Measurements from ENCODE around the gene METTL23.

The METTL23 gene

GRCh38 chr17:76687298-76688164, 39.1 kb upstream of the METTL23 start:
- no peaks in the 10 kb centered on the region for H4K20me1 ChIP-seq (ENCODE audit: insufficient read depth, low read length, poor library complexity, severe bottlenecking)
- H2AFZ ChIP-seq (ENCODE audit: low read length) = no peak overlapping the region
- no peaks in the 10 kb centered on the region for H3F3A ChIP-seq (ENCODE audit: low read depth)
- no peaks in the 10 kb centered on the region for H3K27me3 ChIP-seq (ENCODE audit: insufficient read depth, low read length, poor library complexity, severe bottlenecking)
- H3K4me3 ChIP-seq (ENCODE audit: low read length, poor library complexity, severe bottlenecking) = no peak overlapping the region
- H3K79me2 ChIP-seq (ENCODE audit: insufficient read depth, low read length) = no peaks in the 10 kb centered on the region
- TF ChIP-seq EZH2phosphoT487 (IDR thresholded peaks at IDR 0.05; ENCODE audit: borderline replicate concordance) (no peak), CTCF (conservative IDR thresholded peaks at IDR 0.05; ENCODE audit: low read length) (no peak)
- no peak overlapping the region for H3K9ac ChIP-seq (ENCODE audit: low read depth, low read length, poor library complexity, severe bottlenecking)
- H3K4me2 ChIP-seq (ENCODE audit: low read depth, low read length, poor library complexity, severe bottlenecking) = no peak overlapping the region
- H3K9me3 ChIP-seq (ENCODE audit: insufficient read depth, low read depth, low read length) = no peaks in the 10 kb centered on the region
- no peaks in the 10 kb centered on the region for H3K36me3 ChIP-seq (ENCODE audit: insufficient read depth, low read length)
- H3K4me1 ChIP-seq (ENCODE audit: insufficient read depth, low read length, poor library complexity, severe bottlenecking) = peaks cover 11% of the 10 kb centered on the region
- no peaks in the 10 kb centered on the region for H3K9me2 ChIP-seq (replicated peaks; ENCODE audit: low read depth, low read length)

- no peak overlapping the region for H3K4me3 ChIP-seq (ENCODE audit: low read length, poor library complexity, severe bottlenecking)
- no peak overlapping the region for H3K4me2 ChIP-seq (ENCODE audit: low read depth, low read length, poor library complexity, severe bottlenecking)
- H3K9ac ChIP-seq (ENCODE audit: low read depth, low read length, poor library complexity, severe bottlenecking) = no peak overlapping the region
- H3K4me1 ChIP-seq (ENCODE audit: insufficient read depth, low read length, poor library complexity, severe bottlenecking) = peaks cover 4% of the 10 kb centered on the region
- H3K36me3 ChIP-seq (ENCODE audit: insufficient read depth, low read length) = no peaks in the 10 kb centered on the region
- H3F3A ChIP-seq (ENCODE audit: low read depth) = no peaks in the 10 kb centered on the region
- no peak for TF ChIP-seq CTCF (conservative IDR thresholded peaks at IDR 0.05; ENCODE audit: low read length)
- no peaks in the 10 kb centered on the region for H3K9me2 ChIP-seq (replicated peaks; ENCODE audit: low read depth, low read length)
- H4K20me1 ChIP-seq (ENCODE audit: insufficient read depth, low read length, poor library complexity, severe bottlenecking) = no peaks in the 10 kb centered on the region
- H3K9me3 ChIP-seq (ENCODE audit: insufficient read depth, low read depth, low read length) = no peaks in the 10 kb centered on the region
- H3K27me3 ChIP-seq (ENCODE audit: insufficient read depth, low read length, poor library complexity, severe bottlenecking) = no peaks in the 10 kb centered on the region
- no peaks in the 10 kb centered on the region for H3K79me2 ChIP-seq (ENCODE audit: insufficient read depth, low read length)
- no peak overlapping the region for H2AFZ ChIP-seq (ENCODE audit: low read length)
These were observed 38.4 kb upstream of the METTL23 start for GRCh38 chr17:76688165-76688622.

DNA sequence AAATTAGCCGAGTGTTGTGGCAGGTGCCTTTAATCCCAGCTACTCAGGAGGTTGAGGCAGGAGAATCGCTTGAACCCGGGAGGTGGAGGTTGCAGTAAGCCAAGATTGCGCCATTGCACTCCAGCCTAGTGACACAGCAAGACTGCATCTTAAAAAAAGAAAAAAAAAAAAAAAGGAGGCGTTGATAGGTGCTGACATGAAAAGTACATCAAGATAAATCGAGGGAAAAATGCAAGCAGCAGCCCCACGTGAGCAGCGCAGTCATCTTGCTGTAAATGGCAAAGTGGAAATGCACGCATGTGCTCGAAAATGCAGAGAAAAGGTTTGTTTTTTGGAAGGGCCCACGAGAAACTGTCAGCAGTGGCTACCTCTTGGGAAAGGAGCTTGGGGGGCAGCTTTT, 36.8 kb upstream of the METTL23 start:
- Histone ChIP-seq H3K4me2 (ENCODE audit: low read depth, low read length, poor library complexity, severe bottlenecking) (no peak overlapping the region), H3K9me2 (replicated peaks; ENCODE audit: low read depth, low read length) (no peaks in the 10 kb centered on the region), H4K20me1 (ENCODE audit: insufficient read depth, low read length, poor library complexity, severe bottlenecking) (no peaks in the 10 kb centered on the region), H3K27me3 (ENCODE audit: insufficient read depth, low read length, poor library complexity, severe bottlenecking) (no peaks in the 10 kb centered on the region), H3K36me3 (ENCODE audit: insufficient read depth, low read length) (no peaks in the 10 kb centered on the region), H3K4me1 (ENCODE audit: insufficient read depth, low read length, poor library complexity, severe bottlenecking) (no peaks in the 10 kb centered on the region), H3F3A (ENCODE audit: low read depth) (no peaks in the 10 kb centered on the region), H3K9me3 (ENCODE audit: insufficient read depth, low read depth, low read length) (no peaks in the 10 kb centered on the region), H3K4me3 (ENCODE audit: low read length, poor library complexity, severe bottlenecking) (no peak overlapping the region), H2AFZ (ENCODE audit: low read length) (no peak overlapping the region), H3K79me2 (ENCODE audit: insufficient read depth, low read length) (no peaks in the 10 kb centered on the region), H3K9ac (ENCODE audit: low read depth, low read length, poor library complexity, severe bottlenecking) (no peak overlapping the region)
- TF ChIP-seq CTCF (conservative IDR thresholded peaks at IDR 0.05; ENCODE audit: low read length) (no peak), EZH2phosphoT487 (IDR thresholded peaks at IDR 0.05; ENCODE audit: borderline replicate concordance) (no peak)
